ENCODE measurements around the gene FAM98C. TPM values are rescaled to one million over a fixed set of nuclear protein-coding genes. Genes with fewer than 3 reads are reported as not detected.

FAM98C gene
- total and polyA plus RNA-seq, 4 experiments from 2014 or later = 18.2 to 53.8 (median 37.7) TPM

DNA sequence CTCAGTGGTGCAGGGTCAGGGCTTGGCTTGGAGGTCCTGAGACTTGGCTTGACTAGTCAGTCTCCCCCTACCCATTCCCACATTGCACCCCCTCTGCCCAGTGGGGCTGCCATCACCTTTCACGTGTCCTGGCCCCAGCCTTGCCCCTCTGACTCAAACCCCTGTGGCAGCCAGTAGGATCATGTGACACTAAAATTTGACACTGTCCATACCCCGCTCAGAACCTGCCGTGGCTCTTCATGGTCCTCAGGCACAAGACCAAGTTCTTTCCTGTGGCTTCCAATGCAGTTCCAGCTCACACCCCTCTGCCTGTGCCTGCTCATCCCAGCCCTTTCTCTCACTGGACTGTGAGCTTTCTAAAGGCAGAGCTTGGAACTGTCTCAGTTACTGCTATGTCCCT is 26.3 kb upstream of the FAM98C start:
- Histone ChIP-seq H3K4me1 (ENCODE audit: insufficient read depth, low read length) (peaks cover 30% of the 10 kb centered on the region), H3K27ac (ENCODE audit: low read depth, low read length) (no peak overlapping the region), H3K4me3 (ENCODE audit: low read length in 2 of 2) (no peak overlapping the region), H3K9me3 (ENCODE audit: control insufficient read depth in 1 of 2, low read length in 2 of 2) (no peaks in the 10 kb centered on the region), H3K27me3 (ENCODE audit: insufficient read depth, low read length) (no peaks in the 10 kb centered on the region), H3K36me3 (ENCODE audit: insufficient read depth, low read length) (peaks cover 34% of the 10 kb centered on the region)
- H3K27ac Mint-ChIP-seq = peak overlapping the region in 3 of 7 donors; percentile 37 to 81 (median 54)
- ChIA-PET POLR2A (ENCODE audit: partially characterized antibody) (interaction anchor here (1.4 to 5.7 kb wide), 3 partner anchors 9 to 19 kb away, joined by 7 to 78 read pairs (median 14); partner anchors contain the start of genes GGN and SPRED3), CTCF (ENCODE audit: partially characterized antibody) (interaction anchor here (1.3 to 3.4 kb wide), 3 partner anchors 11 to 554 kb away, joined by 4 to 31 read pairs (median 9); partner anchors contain the start of genes FAM98C, GGN, MRPS12 and SARS2)
- peaks cover 0 to 2% of the 10 kb centered on the region in 2 donors for H3K27me3 Mint-ChIP-seq
- peak overlapping the region; percentile 70 to 99 (median 80) for H3K4me3 Mint-ChIP-seq
- DNase-seq = peak in 1 of 5 donors; percentile 32
- peaks cover 19 to 35% (median 24%) of the 10 kb centered on the region in 4 donors for H3K4me1 Mint-ChIP-seq
- intact Hi-C loops (cut with micrococcal nuclease) = loop anchor here (10.0 kb wide), 2 partner anchors 238 to 472 kb away; partner anchors contain the start of genes EIF3K, MAP4K1, SIPA1L3 and WDR87
- H3K36me3 Mint-ChIP-seq = peaks cover 35 to 39% of the 10 kb centered on the region in 2 donors
- H3K9me3 Mint-ChIP-seq = no peaks in the 10 kb centered on the region

DNA sequence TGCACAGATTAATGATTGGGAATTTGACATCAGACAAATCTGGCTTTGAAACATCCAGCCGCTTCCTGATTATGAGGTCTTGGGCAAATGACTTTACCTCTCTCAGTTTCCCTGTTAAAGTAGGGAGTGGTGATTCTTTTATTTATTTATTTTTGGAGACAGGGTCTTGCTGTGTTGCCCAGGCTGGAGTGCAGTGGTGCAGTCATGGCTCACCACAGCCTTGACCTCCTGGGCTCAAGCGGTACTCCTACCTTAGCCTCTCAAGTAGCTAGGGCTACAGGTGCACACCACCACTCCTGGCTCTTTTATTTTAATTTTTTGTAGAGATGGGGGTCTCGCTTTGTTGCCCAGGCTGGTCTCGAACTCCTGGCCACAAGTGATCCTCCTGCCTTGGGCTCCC is 25.8 kb upstream of the FAM98C start:
- Histone ChIP-seq H3K4me3 (ENCODE audit: low read length in 2 of 2) (no peak overlapping the region), H3K4me1 (ENCODE audit: insufficient read depth, low read length) (peaks cover 30% of the 10 kb centered on the region), H3K36me3 (ENCODE audit: insufficient read depth, low read length) (peaks cover 38% of the 10 kb centered on the region), H3K27ac (ENCODE audit: low read depth, low read length) (no peak overlapping the region), H3K27me3 (ENCODE audit: insufficient read depth, low read length) (no peaks in the 10 kb centered on the region), H3K9me3 (ENCODE audit: control insufficient read depth in 1 of 2, low read length in 2 of 2) (no peaks in the 10 kb centered on the region)
- H3K4me3 Mint-ChIP-seq = peak overlapping the region in 4 of 8 donors; percentile 70 to 98 (median 80)
- ChIA-PET CTCF (ENCODE audit: partially characterized antibody) (interaction anchor here (1.2 to 3.4 kb wide), 3 partner anchors 11 to 133 kb away, joined by 4 to 10 read pairs (median 9); partner anchors contain the start of genes FAM98C, GGN and SPRED3), POLR2A (ENCODE audit: partially characterized antibody) (interaction anchor here (1.6 to 5.7 kb wide), 2 partner anchors 12 to 18 kb away, joined by 3 to 78 read pairs; partner anchors contain the start of genes GGN and SPRED3)
- intact Hi-C loops (cut with micrococcal nuclease) = loop anchor here (10.0 kb wide), 2 partner anchors 238 to 472 kb away; partner anchors contain the start of genes EIF3K, MAP4K1, SIPA1L3 and WDR87
- H3K36me3 Mint-ChIP-seq = peaks cover 40 to 43% of the 10 kb centered on the region in 2 donors
- H3K27ac Mint-ChIP-seq = peak overlapping the region in 1 of 7 donors; percentile 54
- H3K9me3 Mint-ChIP-seq = no peaks in the 10 kb centered on the region
- peaks cover 0 to 2% of the 10 kb centered on the region in 2 donors for H3K27me3 Mint-ChIP-seq
- H3K4me1 Mint-ChIP-seq = peaks cover 19 to 35% (median 24%) of the 10 kb centered on the region in 4 donors
- no peak for DNase-seq

DNA sequence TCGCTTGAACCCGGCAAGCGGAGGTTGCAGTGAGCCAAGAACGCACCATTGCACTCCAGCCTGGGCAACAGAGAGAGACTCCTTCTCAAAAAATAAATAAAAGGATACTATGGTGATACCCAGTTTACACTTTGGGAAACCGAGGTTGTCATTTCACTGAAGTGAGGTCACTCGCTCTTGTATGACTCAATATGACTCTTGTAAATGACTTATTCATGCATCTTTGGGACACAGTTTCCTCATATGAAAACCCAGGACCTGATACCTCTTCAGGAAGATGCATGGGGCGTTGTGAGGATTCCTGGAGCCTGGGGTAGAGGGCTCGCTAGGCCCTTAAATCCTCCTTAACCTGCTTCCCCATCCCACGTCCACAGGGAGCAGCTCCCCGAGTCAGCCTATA is 24.0 kb upstream of the FAM98C start:
- peaks cover 19 to 38% (median 26%) of the 10 kb centered on the region in 4 donors for H3K4me1 Mint-ChIP-seq
- peaks cover 48 to 58% of the 10 kb centered on the region in 2 donors for H3K36me3 Mint-ChIP-seq
- CTCF ChIA-PET (ENCODE audit: partially characterized antibody) = no interaction called here

DNA sequence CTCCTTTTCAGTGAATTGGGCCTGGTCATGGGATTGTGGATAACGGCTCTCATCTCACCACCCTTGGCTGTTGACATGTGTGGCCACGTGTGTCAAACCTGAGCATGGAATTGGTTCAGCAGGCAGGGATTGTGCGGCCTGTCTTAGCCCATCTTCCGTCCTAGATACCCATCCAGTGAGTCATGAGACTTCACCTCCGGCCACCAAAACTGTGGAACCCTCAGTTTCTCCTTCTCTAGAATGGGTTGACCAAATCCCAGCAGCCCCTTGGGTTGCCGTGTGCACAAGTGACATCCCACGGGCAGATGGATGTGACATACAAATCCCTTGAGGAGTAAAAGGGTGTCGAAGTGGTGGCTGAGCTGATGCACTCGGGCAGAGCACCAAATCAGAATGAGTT is 21.8 kb upstream of the FAM98C start:
- no peak overlapping the region for H3K27ac ChIP-seq (ENCODE audit: low read depth, low read length)
- ChIA-PET CTCF (ENCODE audit: partially characterized antibody) (interaction anchor here (1.9 kb wide), 1 partner anchor 21 kb away, joined by 5 read pairs; the partner anchor contains the start of gene FAM98C), POLR2A (ENCODE audit: partially characterized antibody) (no interaction called here)
- peaks cover 12% of the 10 kb centered on the region for H3K4me1 ChIP-seq (ENCODE audit: insufficient read depth, low read length)
- H3K36me3 ChIP-seq (ENCODE audit: insufficient read depth, low read length) = peaks cover 58% of the 10 kb centered on the region
- no peak overlapping the region for H3K4me3 Mint-ChIP-seq
- intact Hi-C loops (cut with micrococcal nuclease) = no loop called here
- H3K27me3 ChIP-seq (ENCODE audit: insufficient read depth, low read length) = no peaks in the 10 kb centered on the region
- peaks cover 7 to 22% (median 12%) of the 10 kb centered on the region in 4 donors for H3K4me1 Mint-ChIP-seq
- H3K9me3 Mint-ChIP-seq = no peaks in the 10 kb centered on the region
- no peak overlapping the region for H3K27ac Mint-ChIP-seq
- DNase-seq = no peak
- H3K36me3 Mint-ChIP-seq = peaks cover 40 to 50% of the 10 kb centered on the region in 2 donors
- peaks cover 0 to 5% of the 10 kb centered on the region in 2 donors for H3K27me3 Mint-ChIP-seq
- no peaks in the 10 kb centered on the region for H3K9me3 ChIP-seq (ENCODE audit: control insufficient read depth in 1 of 2, low read length in 2 of 2)
- H3K4me3 ChIP-seq (ENCODE audit: low read length in 2 of 2) = no peak overlapping the region

More for the DNA sequence above, 24.0 kb upstream of the FAM98C start:
- Mint-ChIP-seq H3K27ac (peak overlapping the region in 1 of 7 donors; percentile 57), H3K4me3 (no peak overlapping the region), H3K27me3 (peaks cover 0 to 2% of the 10 kb centered on the region in 2 donors), H3K9me3 (no peaks in the 10 kb centered on the region)
- H3K9me3 ChIP-seq (ENCODE audit: control insufficient read depth in 1 of 2, low read length in 2 of 2) = no peaks in the 10 kb centered on the region
- POLR2A ChIA-PET (ENCODE audit: partially characterized antibody) = interaction anchor here (1.6 to 5.7 kb wide), 2 partner anchors 10 to 16 kb away, joined by 3 to 78 read pairs; partner anchors contain the start of genes GGN and SPRED3
- H3K4me1 ChIP-seq (ENCODE audit: insufficient read depth, low read length) = peaks cover 27% of the 10 kb centered on the region
- intact Hi-C loops (cut with micrococcal nuclease) = loop anchor here (10.0 kb wide), 2 partner anchors 236 to 474 kb away; partner anchors contain the start of genes EIF3K, MAP4K1, SIPA1L3 and WDR87
- H3K27me3 ChIP-seq (ENCODE audit: insufficient read depth, low read length) = no peaks in the 10 kb centered on the region
- DNase-seq = no peak
- H3K36me3 ChIP-seq (ENCODE audit: insufficient read depth, low read length) = peaks cover 55% of the 10 kb centered on the region
- H3K4me3 ChIP-seq (ENCODE audit: low read length in 2 of 2) = no peak overlapping the region
- no peak overlapping the region for H3K27ac ChIP-seq (ENCODE audit: low read depth, low read length)

DNA sequence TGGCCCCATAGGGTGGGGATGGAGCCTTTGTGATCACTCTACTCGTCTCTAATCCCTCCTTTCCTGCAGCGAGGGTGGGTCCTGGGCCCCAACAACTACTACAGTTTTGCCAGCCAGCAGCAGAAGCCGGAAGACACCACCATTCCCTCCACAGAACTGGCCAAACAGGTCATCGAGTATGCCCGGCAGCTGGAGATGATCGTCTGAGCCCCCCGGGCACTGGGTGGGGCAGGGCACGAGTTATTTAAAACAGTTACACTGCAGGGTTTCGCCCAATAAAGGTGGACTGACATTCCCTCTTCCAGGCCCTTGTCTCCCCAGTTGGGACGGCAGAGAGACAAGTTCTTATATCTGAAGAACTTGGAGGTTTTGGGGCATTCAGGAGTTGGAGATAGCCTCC is 19.7 kb upstream of the FAM98C start:
- no peak overlapping the region for H3K4me3 ChIP-seq (ENCODE audit: low read length in 2 of 2)
- H3K27ac Mint-ChIP-seq = no peak overlapping the region
- H3K4me3 Mint-ChIP-seq = no peak overlapping the region
- H3K27me3 Mint-ChIP-seq = peaks cover 0 to 11% of the 10 kb centered on the region in 2 donors
- intact Hi-C loops (cut with micrococcal nuclease) = no loop called here
- DNase-seq = peak in 1 of 5 donors; percentile 15
- H3K27ac ChIP-seq (ENCODE audit: low read depth, low read length) = no peak overlapping the region
- H3K27me3 ChIP-seq (ENCODE audit: insufficient read depth, low read length) = no peaks in the 10 kb centered on the region
- peaks cover 47% of the 10 kb centered on the region for H3K36me3 ChIP-seq (ENCODE audit: insufficient read depth, low read length)
- no peaks in the 10 kb centered on the region for H3K9me3 ChIP-seq (ENCODE audit: control insufficient read depth in 1 of 2, low read length in 2 of 2)
- peaks cover 20% of the 10 kb centered on the region for H3K4me1 ChIP-seq (ENCODE audit: insufficient read depth, low read length)
- ChIA-PET CTCF (ENCODE audit: partially characterized antibody) (no interaction called here), POLR2A (ENCODE audit: partially characterized antibody) (no interaction called here)
- peaks cover 35 to 49% of the 10 kb centered on the region in 2 donors for H3K36me3 Mint-ChIP-seq
- H3K4me1 Mint-ChIP-seq = peaks cover 10 to 27% (median 14%) of the 10 kb centered on the region in 4 donors
- H3K9me3 Mint-ChIP-seq = no peaks in the 10 kb centered on the region

DNA sequence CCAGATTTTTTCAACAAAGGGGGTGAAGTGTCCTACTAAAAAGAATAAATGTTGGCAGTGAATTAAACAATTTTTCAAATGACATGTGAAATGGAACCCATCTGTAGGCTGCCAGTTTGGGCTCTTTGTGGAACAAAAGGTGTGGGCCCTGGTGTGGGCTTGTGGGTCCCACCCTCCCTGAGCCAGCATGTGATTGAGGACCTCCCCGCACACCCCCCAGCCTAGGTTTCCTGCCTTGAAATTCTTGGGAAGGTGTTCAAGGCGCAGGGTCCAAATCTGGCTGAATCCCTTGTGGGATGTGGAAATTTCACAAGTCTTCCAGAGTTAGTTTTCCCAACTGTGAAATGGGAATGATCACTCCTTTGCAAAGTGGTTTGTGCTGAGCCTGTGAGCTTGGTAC is 19.1 kb upstream of the FAM98C start:
- ChIA-PET POLR2A (ENCODE audit: partially characterized antibody) (interaction anchor here (1.1 to 2.6 kb wide), 2 partner anchors 9 to 19 kb away, joined by 5 to 17 read pairs; partner anchors contain the start of genes FAM98C and PSMD8), CTCF (ENCODE audit: partially characterized antibody) (no interaction called here)
- Histone ChIP-seq H3K4me1 (ENCODE audit: insufficient read depth, low read length) (peaks cover 24% of the 10 kb centered on the region), H3K4me3 (ENCODE audit: low read length in 2 of 2) (no peak overlapping the region), H3K27ac (ENCODE audit: low read depth, low read length) (no peak overlapping the region), H3K36me3 (ENCODE audit: insufficient read depth, low read length) (peaks cover 47% of the 10 kb centered on the region), H3K27me3 (ENCODE audit: insufficient read depth, low read length) (no peaks in the 10 kb centered on the region), H3K9me3 (ENCODE audit: control insufficient read depth in 1 of 2, low read length in 2 of 2) (no peaks in the 10 kb centered on the region)
- Mint-ChIP-seq H3K27me3 (peaks cover 0 to 11% of the 10 kb centered on the region in 2 donors), H3K4me1 (peaks cover 10 to 29% (median 15%) of the 10 kb centered on the region in 4 donors), H3K27ac (no peak overlapping the region), H3K4me3 (no peak overlapping the region), H3K9me3 (no peaks in the 10 kb centered on the region), H3K36me3 (peaks cover 35 to 49% of the 10 kb centered on the region in 2 donors)
- intact Hi-C loops (cut with micrococcal nuclease) = no loop called here
- DNase-seq = peak in 1 of 5 donors; percentile 4

All from CD4-positive, alpha-beta memory T cell (primary cell).